OCI-LY7 (cell line): ENCODE data around the gene STMN3. TPM values are rescaled to one million over a fixed set of nuclear protein-coding genes. Genes with fewer than 3 reads are reported as not detected.

ENCODE experiments used
- BruUV-seq: library from RNA; stranded (reverse); fragments of 400-500 nt; replicated peaks from 2 replicates; lab custom pipeline; 2021; lab: Mats Ljungman, UMichigan
- CTCF ChIA-PET: fragments of 300-600 bp; sonication (Branson Sonifier 250); formaldehyde crosslinking; loops from one replicate; lab custom pipeline; 2022; ENCODE audit warnings: antibody characterized with exemption; ENCODE audit not compliant: unreplicated experiment; lab: Charles Lee
- POLR2A ChIA-PET: fragments of 300-600 bp; sonication (Branson Sonifier 250); formaldehyde crosslinking; loops from one replicate; lab custom pipeline; 2022; ENCODE audit warnings: antibody characterized with exemption; lab: Charles Lee
- DNase-seq: peaks from one replicate; pipeline ENCODE4 v3.0.0-alpha.2; 2015; ENCODE audit warnings: low spot score
- H2AFZ ChIP-seq: fragments of 200-600 bp; sonication (generic), shearing (Covaris generic); 2 replicates; pipeline ENCODE4 v1.6.1; 2014; ENCODE audit warnings: mild to moderate bottlenecking, antibody characterized with exemption, low read length, moderate library complexity
- H3K27ac ChIP-seq: fragments of 200-600 bp; sonication (generic); 2 replicates; pipeline ENCODE4 v1.5.1; 2014; ENCODE audit warnings: mixed run types, low read depth, mild to moderate bottlenecking, moderate library complexity, low read length, inconsistent platforms; ENCODE audit not compliant: poor library complexity, severe bottlenecking
- H3K36me3 ChIP-seq: fragments of 200-600 bp; sonication (generic); 2 replicates; pipeline ENCODE4 v1.6.1; 2014; ENCODE audit warnings: mild to moderate bottlenecking, antibody characterized with exemption, low read length, moderate library complexity, mixed read lengths; ENCODE audit not compliant: insufficient read depth
- H3K4me1 ChIP-seq: fragments of 200-600 bp; sonication (generic); 2 replicates; pipeline ENCODE4 v1.5.1; 2014; ENCODE audit warnings: mild to moderate bottlenecking, low read length; ENCODE audit not compliant: insufficient read depth, poor library complexity, severe bottlenecking
- H3K4me2 ChIP-seq: fragments of 200-600 bp; sonication (generic); 2 replicates; pipeline ENCODE4 v1.6.1; 2014; ENCODE audit warnings: mild to moderate bottlenecking, low read length
- H3K4me3 ChIP-seq: fragments of 200-600 bp; sonication (generic); 2 replicates; pipeline ENCODE4 v1.5.1; 2014; ENCODE audit warnings: mild to moderate bottlenecking, low read depth, low read length; ENCODE audit not compliant: poor library complexity, severe bottlenecking
- H3K79me2 ChIP-seq: fragments of 200-600 bp; sonication (generic); 2 replicates; pipeline ENCODE4 v1.6.1; 2016; ENCODE audit warnings: low read depth, mild to moderate bottlenecking, low read length, moderate library complexity, mixed read lengths; ENCODE audit not compliant: insufficient read depth
- H3K9me2 ChIP-seq: fragments of 200-600 bp; sonication (generic); 2 replicates; pipeline ENCODE4 v1.6.1; 2016; ENCODE audit warnings: mild to moderate bottlenecking, low read length, mixed read lengths; ENCODE audit not compliant: insufficient read depth
- H3K9me3 ChIP-seq: fragments of 200-600 bp; sonication (generic); 2 replicates; pipeline ENCODE4 v1.6.1; 2014; ENCODE audit warnings: mild to moderate bottlenecking, mixed run types, low read length, mixed read lengths
- H4K20me1 ChIP-seq: fragments of 200-600 bp; sonication (generic); 2 replicates; pipeline ENCODE4 v1.6.1; 2014; ENCODE audit warnings: mild to moderate bottlenecking, antibody characterized with exemption, low read length, moderate library complexity, mixed read lengths; ENCODE audit not compliant: insufficient read depth
- EZH2phosphoT487 ChIP-seq: fragments of 200-600 bp; sonication (generic); IDR thresholded peaks from 2 replicates; pipeline ENCODE4 v1.6.1; 2018; ENCODE audit warnings: low read depth, borderline replicate concordance, mild to moderate bottlenecking, mixed run types, antibody characterized with exemption, low read length, moderate library complexity, mixed read lengths
- intact Hi-C: fragments of 100-400 bp; cut with micrococcal nuclease; formaldehyde crosslinking; loops from one replicate; pipeline ENCODE4 v1.10.0; 2022; ENCODE audit not compliant: unreplicated experiment
- total RNA-seq, 2 experiments: library from RNA; depleted of rRNA in 1 of 2; stranded (reverse); fragments of >200 nt in 1 of 2; shearing (Covaris generic) in 1 of 2; gene quantifications; 2 replicates each; pipeline ENCODE4 v1.2.3, GENCODE V29; 2014 to 2022
- TF ChIP-seq, protein P1 (sequence below): fragments of 200-600 bp; sonication (generic); conservative IDR thresholded peaks from 2 replicates; pipeline ENCODE4 v1.5.1; 2014; ENCODE audit warnings: mild to moderate bottlenecking, antibody characterized with exemption, low read length, moderate library complexity, mixed read lengths

Gene STMN3
- total RNA-seq, 2 experiments from 2014 or later = 6.7 TPM

DNA sequence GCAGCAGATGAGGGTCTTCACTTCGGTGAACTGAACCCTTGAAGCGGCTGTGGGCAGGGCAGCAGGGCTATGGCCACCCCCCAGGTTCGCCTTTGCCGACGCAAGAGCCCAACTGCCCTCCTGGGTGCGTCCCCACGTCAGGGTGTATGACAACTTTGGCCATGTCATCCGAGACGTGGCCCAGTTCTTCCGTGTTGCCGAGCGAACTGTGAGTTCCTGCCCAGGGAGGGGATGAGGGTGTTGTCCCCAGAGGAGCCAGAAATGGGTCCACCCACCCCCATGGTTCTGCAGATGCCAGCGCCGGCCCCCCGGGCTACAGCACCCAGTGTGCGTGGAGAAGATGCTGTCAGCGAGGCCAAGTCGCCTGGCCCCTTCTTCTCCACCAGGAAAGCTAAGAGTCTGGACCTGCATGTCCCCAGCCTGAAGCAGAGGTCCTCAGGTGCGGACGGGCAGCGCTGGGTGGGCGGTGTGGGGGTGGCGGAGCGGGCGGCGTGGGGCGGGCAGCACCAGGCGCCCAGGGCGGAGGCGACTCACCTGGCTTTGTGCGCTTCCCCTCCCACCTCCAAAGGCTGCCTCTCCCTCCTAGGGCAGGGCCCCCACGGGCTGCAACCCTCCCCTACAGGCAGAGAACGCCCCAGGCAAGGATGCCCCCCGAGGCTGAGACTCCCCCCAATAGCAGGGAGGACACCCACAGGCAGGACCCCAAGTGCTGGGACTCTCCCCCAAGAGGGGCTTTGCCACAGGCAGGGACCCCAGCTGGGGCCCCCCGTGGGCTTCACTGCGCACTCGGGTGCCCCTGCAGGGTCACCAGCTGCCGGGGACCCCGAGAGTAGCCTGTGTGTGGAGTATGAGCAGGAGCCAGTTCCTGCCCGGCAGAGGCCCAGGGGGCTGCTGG, 37.0 kb upstream of the STMN3 start:
- no peaks in the 10 kb centered on the region for H3K9me3 ChIP-seq
- H3K4me2 ChIP-seq = no peak overlapping the region
- no peak overlapping the region for H2AFZ ChIP-seq
- TF ChIP-seq EZH2phosphoT487 = no peak
- TF ChIP-seq, protein P1, sequence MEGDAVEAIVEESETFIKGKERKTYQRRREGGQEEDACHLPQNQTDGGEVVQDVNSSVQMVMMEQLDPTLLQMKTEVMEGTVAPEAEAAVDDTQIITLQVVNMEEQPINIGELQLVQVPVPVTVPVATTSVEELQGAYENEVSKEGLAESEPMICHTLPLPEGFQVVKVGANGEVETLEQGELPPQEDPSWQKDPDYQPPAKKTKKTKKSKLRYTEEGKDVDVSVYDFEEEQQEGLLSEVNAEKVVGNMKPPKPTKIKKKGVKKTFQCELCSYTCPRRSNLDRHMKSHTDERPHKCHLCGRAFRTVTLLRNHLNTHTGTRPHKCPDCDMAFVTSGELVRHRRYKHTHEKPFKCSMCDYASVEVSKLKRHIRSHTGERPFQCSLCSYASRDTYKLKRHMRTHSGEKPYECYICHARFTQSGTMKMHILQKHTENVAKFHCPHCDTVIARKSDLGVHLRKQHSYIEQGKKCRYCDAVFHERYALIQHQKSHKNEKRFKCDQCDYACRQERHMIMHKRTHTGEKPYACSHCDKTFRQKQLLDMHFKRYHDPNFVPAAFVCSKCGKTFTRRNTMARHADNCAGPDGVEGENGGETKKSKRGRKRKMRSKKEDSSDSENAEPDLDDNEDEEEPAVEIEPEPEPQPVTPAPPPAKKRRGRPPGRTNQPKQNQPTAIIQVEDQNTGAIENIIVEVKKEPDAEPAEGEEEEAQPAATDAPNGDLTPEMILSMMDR = no peak
- no peak overlapping the region for H3K4me3 ChIP-seq
- BruUV-seq = no TSS peak
- DNase-seq = no peak
- H3K27ac ChIP-seq = no peak overlapping the region
- H4K20me1 ChIP-seq = no peaks in the 10 kb centered on the region
- intact Hi-C loops = no loop called here
- CTCF ChIA-PET = no interaction called here
- no peaks in the 10 kb centered on the region for H3K79me2 ChIP-seq
- POLR2A ChIA-PET = no interaction called here
- H3K4me1 ChIP-seq = no peaks in the 10 kb centered on the region
- H3K9me2 ChIP-seq = no peaks in the 10 kb centered on the region
- peaks cover 14% of the 10 kb centered on the region for H3K36me3 ChIP-seq

DNA sequence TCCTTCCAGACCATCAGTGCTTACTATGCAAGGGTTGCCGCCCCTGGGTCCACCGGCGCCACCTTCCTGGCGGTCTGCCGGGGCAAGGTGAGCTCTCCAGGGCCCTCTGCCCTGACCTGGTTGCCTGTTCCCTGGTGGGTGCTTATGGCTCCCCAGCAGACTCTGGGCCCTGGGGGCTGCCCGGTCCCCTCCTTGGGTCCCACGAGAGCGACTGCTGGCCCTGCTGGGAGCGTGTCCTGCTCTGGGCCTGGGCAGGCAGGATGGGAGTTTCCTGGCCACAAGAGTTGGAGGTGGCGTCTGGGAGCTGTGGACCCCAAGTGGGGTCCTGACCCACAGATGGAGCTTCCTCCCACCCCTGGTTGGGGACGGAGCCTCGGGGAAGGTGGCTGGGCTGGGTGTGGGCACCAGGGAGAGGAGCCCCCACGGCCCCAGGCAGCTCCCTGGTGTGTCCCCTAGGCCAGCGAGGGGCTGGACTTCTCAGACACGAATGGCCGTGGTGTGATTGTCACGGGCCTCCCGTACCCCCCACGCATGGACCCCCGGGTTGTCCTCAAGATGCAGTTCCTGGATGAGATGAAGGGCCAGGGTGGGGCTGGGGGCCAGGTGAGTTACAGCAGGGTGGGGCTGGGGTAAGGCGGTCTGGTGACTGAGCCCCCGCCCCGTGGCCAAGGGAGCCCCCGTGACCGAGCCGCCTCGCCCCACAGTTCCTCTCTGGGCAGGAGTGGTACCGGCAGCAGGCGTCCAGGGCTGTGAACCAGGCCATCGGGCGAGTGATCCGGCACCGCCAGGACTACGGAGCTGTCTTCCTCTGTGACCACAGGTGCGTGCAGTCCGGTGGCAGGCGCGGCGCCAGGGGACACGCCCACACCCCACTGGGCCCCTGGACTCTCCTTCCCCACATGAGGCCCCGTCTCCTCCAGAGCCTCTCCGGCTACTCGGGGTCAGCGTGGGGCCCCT, 36.1 kb upstream of the STMN3 start:
- intact Hi-C loops = no loop called here
- H3K4me3 ChIP-seq = no peak overlapping the region
- no peak overlapping the region for H3K27ac ChIP-seq
- ChIA-PET POLR2A (no interaction called here), CTCF (no interaction called here)
- BruUV-seq = no TSS peak
- H3K4me2 ChIP-seq = no peak overlapping the region
- H3K4me1 ChIP-seq = no peaks in the 10 kb centered on the region
- no peak overlapping the region for H2AFZ ChIP-seq
- H3K79me2 ChIP-seq = no peaks in the 10 kb centered on the region
- no peaks in the 10 kb centered on the region for H3K9me3 ChIP-seq
- no peaks in the 10 kb centered on the region for H4K20me1 ChIP-seq
- TF ChIP-seq EZH2phosphoT487 = no peak
- TF ChIP-seq, protein P1 = no peak
- no peaks in the 10 kb centered on the region for H3K9me2 ChIP-seq
- H3K36me3 ChIP-seq = peaks cover 5% of the 10 kb centered on the region
- no peak for DNase-seq
